SH-SY5Y (cell line): Measurements from ENCODE around the gene HTR1B.

ENCODE experiments used
- GATA2 ChIP-seq: IDR thresholded peaks from 2 replicates; pipeline ENCODE4 v1.6.1; 2011; ENCODE audit warnings: mild to moderate bottlenecking, low read depth, low read length
- GATA3 ChIP-seq: IDR thresholded peaks from 2 replicates; pipeline ENCODE4 v1.6.1; 2011; ENCODE audit warnings: low read depth, mild to moderate bottlenecking, low read length, moderate library complexity

Gene HTR1B, protein sequence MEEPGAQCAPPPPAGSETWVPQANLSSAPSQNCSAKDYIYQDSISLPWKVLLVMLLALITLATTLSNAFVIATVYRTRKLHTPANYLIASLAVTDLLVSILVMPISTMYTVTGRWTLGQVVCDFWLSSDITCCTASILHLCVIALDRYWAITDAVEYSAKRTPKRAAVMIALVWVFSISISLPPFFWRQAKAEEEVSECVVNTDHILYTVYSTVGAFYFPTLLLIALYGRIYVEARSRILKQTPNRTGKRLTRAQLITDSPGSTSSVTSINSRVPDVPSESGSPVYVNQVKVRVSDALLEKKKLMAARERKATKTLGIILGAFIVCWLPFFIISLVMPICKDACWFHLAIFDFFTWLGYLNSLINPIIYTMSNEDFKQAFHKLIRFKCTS

DNA sequence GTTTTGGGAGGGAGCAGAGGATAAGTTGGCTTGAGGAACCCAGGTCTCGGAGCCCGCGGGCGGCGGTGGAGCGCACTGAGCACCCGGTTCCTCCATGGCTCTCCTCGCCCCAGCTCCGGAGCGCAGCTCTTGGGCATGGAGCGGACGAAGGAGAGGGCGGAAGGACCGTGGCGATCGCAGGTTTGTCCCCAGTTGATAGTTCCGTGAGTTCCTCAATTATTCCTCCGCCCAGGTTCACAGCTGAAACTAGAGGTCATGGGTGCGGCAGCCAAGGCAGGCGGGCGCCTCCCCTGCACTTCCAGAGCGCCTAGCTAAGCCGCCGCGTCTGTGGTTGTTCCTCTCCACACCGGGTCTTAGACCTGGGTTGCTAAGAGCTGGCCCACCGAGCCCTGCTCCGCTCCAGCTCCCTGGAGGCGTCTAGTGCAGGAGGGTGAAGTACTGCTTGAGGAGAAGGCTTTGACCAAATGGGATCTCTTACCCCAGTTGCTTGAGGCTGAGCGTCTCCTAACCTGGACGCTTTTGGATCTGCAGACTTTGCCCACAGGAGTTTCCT is at the start of gene HTR1B:
HTR1B (minus strand) TSS at position 184 of the 553 bp plus-strand sequence; CDS start at position 96, 88 bp downstream.
- TF ChIP-seq GATA3: no peak
- no peak for TF ChIP-seq GATA2

DNA sequence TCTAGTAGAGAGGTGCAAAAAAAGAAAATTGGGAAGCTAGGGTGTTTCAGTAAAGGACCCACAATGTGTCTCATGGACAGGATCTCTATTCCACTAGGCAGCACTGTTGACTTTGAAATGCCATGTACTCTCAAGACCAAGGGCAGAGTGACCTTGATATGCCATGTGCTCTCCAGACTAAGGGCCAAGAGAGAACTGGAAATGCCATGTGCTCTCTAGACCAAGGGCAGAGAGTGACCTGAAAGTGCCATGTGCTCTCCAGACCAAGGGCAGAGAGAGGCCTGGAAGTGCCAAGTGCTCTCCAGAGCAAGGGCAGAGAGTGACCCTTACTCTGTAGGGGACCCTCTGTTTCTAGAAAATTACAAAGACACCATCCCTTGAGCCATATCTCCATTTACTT is 49.3 kb upstream of the HTR1B start:
- TF ChIP-seq GATA2 (no peak), GATA3 (no peak)

DNA sequence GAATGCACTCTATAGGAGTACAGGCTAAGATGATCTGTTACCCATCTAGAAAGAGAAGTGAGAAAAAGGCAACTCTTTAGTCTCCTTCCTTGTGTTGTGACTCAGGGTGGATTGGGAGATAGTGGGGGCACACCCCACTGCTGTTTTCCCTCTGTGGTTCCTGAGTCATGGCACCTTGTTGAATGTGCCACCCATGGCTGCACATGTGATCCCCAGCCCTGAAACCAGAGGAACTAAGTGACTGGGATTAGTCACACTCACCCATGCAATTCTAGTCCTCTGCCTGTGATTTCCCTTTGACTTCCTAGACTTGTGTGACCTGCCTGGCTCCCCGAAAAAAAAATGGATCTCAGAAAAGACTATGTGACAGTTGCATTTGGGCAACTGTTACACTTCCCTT is 48.6 kb upstream of the HTR1B start:
- TF ChIP-seq GATA3 (no peak), GATA2 (no peak)

DNA sequence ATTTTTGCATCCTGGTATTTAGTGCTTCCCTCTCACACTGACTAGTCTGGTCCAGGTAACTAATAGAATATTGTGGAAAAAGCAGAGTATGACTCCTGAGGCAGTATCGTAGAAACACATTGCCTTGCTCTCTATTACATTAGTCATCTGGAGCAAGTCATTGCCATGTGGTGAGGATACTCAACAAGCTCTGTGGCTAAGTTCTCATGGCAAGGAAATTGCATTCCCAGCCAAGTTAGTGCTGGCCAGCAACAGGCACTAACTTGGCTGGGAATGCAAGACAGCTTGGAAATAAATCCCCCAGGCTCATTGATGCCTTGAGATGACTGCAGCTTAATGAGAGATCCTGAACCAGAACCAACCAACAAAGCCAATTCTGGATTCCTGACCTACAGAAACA is 39.7 kb upstream of the HTR1B start:
- TF ChIP-seq GATA3: no peak
- TF ChIP-seq GATA2: no peak

DNA sequence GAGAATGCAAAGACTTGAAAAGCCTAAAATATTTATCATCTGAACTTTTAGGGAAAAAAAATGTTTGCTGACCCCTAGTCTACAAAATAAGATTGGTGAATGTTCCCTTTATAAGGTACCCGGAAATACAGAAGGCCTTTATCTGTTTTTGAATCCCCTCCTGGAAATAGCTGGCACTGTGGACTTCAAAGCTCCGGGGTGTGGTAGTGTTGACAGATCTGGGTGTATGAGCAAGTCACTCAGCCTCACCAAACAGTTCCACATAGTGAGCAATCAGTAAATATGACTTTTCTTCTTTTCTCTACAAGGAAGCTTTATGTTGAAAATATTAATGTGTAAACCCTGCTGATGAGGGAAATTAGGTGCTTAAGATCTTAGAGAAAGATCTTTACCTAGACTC is 29.2 kb upstream of the HTR1B start:
- no peak for TF ChIP-seq GATA3
- no peak for TF ChIP-seq GATA2

DNA sequence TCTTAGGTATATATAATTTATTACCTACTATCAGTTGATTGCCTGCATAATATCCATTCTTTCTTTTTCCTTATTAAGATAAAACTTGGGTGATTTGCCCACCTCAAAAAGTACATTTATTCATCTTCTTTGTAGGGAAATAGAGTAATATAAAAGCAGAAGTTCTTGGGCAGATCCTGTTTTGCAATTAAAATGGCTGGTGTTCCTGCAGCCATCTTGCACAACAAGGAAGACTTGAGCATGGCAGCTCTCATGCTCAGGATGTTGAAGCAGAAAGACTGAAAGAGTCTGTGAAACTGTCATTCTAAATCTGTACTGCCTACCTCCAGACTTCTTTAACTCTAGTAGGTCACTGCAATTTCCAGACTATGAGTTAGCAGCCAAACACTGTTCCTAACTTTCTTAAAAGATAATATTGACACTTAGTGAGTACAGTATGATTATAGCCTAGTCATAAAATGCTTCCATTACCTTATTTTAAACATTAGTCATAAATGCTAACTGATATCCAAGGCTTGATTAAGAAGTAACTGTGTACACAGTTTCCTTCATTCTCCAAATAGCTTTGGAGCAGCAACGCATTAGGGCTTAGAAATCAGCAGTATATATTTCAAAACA is 24.6 kb upstream of the HTR1B start:
- no peak for TF ChIP-seq GATA2
- no peak for TF ChIP-seq GATA3

DNA sequence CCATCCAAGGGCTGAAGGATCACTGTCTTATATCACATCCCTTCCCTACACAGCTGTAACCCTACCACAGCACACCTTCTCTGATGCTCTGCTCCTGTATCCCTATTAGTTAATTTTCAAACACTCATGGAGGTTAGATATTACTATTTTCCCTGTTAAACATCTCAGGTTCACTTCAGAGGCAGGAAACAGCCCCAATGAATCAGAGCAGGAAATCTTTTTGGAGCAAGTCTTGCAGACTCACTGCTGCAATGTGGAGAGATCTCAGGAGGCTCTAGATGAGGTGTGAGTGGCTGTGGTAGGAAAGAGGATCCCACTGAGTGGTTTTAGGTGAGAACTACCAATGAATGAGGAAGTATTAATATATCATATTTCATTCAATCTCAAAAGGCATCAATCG is 19.7 kb upstream of the HTR1B start:
- no peak for TF ChIP-seq GATA2
- TF ChIP-seq GATA3: no peak

DNA sequence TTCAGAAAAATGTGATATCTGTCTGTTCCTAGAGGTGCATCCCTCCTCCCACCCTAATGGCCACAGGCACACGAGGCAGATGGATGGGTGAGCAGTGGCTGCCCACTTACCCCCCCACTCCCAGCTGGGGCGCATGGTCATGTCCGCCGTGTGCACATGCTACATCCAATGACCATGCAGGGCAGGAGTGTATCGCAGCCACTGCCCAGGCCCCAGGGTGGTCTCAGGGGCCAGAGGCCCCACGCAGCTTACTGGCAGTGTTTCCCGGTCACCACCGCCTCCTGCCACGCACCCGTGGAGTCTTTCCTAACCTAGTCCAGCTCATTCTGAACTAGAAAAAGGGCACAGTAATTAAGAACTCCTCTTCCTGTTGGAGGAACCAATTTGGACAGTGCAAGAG is 11.7 kb upstream of the HTR1B start:
- no peak for TF ChIP-seq GATA2
- TF ChIP-seq GATA3: no peak

DNA sequence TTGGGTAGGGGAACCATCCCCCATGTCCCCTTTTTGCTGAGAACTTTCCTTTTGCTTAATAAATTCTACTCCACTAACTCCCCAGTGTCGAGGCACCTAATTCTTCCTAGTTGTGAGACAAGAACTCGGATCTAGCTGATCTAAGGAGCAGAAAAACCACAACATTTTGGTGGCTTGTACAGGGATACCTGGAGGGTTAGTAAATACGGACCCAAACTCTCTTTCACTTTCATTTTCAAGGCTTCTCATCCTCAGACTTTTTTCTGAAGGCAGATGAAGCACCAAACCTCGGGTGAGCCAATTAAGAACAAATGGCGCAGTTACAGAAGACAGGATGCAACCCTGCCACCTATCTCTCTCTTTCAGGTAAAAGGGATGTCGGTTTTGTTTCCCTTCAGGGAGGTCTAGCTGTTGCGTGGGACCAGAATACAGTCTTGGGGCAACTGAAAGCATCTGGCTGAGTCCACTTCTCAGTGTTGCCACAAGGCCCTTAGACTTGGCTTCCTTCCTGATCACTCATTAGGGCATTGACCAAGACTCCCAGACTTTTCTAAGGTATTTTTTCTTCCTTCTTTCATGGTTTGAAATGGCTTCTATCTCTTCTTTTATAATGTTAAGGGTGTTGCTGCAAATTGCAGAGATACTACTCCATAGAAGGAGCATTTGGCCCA is 11.1 kb upstream of the HTR1B start:
- TF ChIP-seq GATA2 (no peak), GATA3 (no peak)

DNA sequence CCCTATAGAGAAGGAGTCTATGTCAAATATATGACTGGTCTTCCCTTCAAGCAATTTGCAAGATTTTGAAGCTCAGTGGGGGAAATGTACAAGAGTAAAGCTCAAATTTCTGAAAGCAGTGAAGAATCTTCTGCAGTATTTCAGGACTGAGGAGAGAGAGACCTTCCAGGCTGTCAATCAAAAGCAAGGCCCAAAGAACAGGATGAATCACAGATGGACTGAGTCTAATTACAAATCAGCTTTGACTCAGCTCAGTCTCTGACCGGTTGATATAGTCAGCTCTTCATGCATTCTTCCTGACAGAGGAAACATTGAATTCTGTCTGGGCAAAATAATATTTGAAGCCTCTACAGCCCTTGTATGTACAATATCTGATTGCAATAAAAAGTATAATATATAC is 7.7 kb upstream of the HTR1B start:
- TF ChIP-seq GATA2 (no peak), GATA3 (no peak)

DNA sequence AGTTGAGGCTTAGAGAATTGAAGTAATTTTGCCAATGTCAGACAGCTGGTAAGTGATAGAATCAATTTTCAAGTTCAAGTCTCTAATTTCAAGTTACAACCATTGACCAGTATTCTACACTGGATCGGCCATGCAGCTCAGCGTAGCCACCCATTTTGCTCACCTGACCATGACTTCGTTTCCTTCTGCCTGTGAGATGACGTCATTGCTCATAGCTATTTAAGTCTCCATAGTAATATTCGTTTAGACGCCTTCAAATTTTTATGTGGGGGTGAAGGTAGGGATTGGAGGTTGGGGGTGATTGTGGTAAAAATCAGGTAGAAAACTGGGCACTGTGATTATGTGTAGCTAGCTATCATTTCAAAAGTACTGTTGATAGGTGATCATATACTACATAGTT is 5.6 kb upstream of the HTR1B start:
- TF ChIP-seq GATA3: no peak

DNA sequence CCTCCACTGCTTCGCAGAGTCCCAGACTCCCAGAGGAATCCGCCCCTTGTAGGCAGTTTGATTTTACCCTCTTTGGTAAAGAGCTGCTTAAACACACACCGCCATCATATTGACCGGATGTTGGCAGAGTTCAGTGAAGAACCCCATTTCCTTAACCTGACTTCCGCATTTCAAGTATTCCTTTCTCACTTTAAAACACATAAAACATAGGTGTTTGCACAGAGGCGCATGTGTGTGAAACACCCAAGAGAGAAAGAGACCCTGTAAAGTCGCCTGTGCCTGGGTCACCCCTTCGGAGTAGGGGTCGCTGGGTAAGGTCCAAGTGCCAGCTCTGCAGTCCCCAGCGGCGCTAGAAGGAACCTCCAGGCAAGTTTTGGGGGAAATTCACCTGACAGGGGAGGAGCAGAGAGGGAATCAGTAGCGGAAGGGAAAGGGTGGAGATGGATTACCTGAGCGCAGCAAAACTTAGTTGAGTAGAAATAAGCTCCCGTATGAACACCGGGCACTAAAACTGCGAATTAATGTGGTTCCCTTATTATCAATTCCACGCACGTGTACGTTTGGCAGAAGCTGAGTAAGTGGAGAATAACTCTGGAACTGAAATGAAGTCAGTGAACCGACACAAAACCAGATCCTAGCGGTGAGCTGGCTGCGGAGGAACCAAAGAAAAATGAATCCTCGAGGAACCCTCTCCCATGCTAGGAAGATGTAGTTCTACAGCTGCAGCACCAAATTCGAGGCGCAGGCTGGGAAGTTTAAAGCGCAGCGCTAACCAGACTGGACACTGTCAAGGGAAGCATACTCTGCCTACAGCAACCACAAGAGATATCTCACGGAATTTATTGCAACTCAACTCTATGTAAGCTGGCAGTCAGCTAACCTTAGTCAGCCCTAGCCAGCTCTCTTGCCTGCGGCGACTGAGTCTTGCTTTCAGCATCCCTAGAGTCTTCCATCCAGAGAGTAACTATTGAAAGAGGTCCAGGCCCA is 3.5 kb upstream of the HTR1B start:
- TF ChIP-seq GATA2: no peak
- TF ChIP-seq GATA3: no peak

DNA sequence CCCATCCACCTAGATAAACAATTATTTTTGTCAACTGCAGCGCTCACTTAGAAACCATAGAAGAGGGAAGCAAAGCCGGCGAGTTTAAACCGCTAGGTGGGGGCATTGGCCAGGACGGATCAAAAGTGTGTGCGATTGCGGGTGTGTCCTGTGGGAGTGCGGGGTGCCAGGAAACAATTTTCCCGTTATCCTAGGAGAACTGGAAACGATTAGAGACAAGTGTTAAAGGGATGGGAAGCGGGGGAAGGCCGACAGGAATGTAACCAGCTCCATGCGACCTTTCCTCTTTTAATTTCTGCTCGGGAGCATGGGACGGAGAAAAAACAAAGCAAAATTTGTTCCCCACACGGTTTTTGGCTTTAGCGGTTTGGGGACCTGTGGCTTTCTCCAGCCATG is 2.8 kb upstream of the HTR1B start:
- no peak for TF ChIP-seq GATA2
- TF ChIP-seq GATA3: no peak

DNA sequence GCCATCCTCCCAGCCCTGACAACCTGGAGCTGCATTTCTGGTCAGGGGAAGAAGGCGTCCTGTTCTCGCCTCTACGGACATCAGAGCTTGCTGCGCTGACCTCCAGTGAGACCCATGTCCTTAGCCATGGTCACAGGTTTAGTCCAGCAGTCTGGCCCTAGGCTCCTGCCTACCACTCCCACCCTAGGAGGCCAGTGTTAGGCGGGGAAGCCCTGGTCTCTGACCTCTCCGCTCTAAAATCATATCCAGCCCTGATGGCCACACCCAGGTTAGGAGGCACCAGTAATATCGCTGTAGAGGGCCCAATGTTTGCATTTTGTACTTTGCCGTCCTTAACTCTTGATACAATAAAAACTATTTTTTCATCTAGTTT is 1.2 kb upstream of the HTR1B start:
- TF ChIP-seq GATA2: no peak
- no peak for TF ChIP-seq GATA3
